HEK293 (cell line): Measurements from ENCODE around the gene NPTX1.

Experiments used
- CTCF ChIA-PET: fragments of 350-600 bp; formaldehyde crosslinking; extraction: SDS; loops from one replicate; lab custom pipeline; 2021; ENCODE audit warnings: antibody characterized with exemption; lab: Yijun Ruan, JAX
- POLR2A ChIA-PET: fragments of 300-600 bp; formaldehyde crosslinking; extraction: SDS; loops from one replicate; lab custom pipeline; 2020; ENCODE audit warnings: antibody characterized with exemption, inconsistent platforms; lab: Yijun Ruan, JAX
- H3K27ac ChIP-seq: fragments of 200-500 bp; sonication (Bioruptor generic); 2 replicates; pipeline ENCODE4 v1.5.1; 2014; ENCODE audit warnings: low read depth, low read length, control low read depth, inconsistent platforms; ENCODE audit errors: extremely low read depth
- H3K36me3 ChIP-seq, 2 experiments: fragments of 200-500 bp in 1 of 2; sonication (Bioruptor generic) in 1 of 2; 1 replicate in 1 of 2; 2 replicates in 1 of 2; pipeline ENCODE4 v1.5.1; 2014 to 2017; ENCODE audit warnings: inconsistent platforms in 2 of 2, low read length in 2 of 2; ENCODE audit not compliant: control insufficient read depth in 2 of 2, insufficient read depth in 1 of 2
- H3K4me1 ChIP-seq: fragments of 200-500 bp; sonication (Bioruptor generic); 2 replicates; pipeline ENCODE4 v1.5.1; 2014; ENCODE audit warnings: mild to moderate bottlenecking, low read length, inconsistent platforms; ENCODE audit not compliant: control insufficient read depth, insufficient read depth
- H3K4me3 ChIP-seq: 2 replicates; pipeline ENCODE4 v1.5.1; 2011; ENCODE audit warnings: low read depth, mild to moderate bottlenecking, control low read depth, low read length, moderate library complexity
- H3K9me3 ChIP-seq: fragments of 200-500 bp; sonication (Bioruptor generic); 2 replicates; pipeline ENCODE4 v1.5.1; 2014; ENCODE audit warnings: low read depth, low read length, inconsistent platforms; ENCODE audit not compliant: control insufficient read depth, insufficient read depth
- KLF1 ChIP-seq: fragments of 450-650 bp; formaldehyde crosslinking; IDR thresholded peaks from 2 replicates; pipeline ENCODE4 v1.5.1; 2016; ENCODE audit warnings: missing biosample characterization, missing genetic modification characterization
- KLF10 ChIP-seq: fragments of 450-650 bp; IDR thresholded peaks from 2 replicates; pipeline ENCODE4 v1.5.1; 2018; ENCODE audit warnings: missing biosample characterization, mild to moderate bottlenecking, missing genetic modification characterization
- ZBTB7A ChIP-seq: fragments of 450-650 bp; formaldehyde crosslinking; IDR thresholded peaks from 2 replicates; pipeline ENCODE4 v1.5.1; 2016; ENCODE audit warnings: low read depth, missing biosample characterization, missing genetic modification characterization
- ZEB2 ChIP-seq: fragments of 450-650 bp; formaldehyde crosslinking; IDR thresholded peaks from 2 replicates; pipeline ENCODE4 v1.5.1; 2016; ENCODE audit warnings: missing biosample characterization, missing genetic modification characterization
- ZNF114 ChIP-seq: fragments of 450-650 bp; formaldehyde crosslinking; IDR thresholded peaks from 2 replicates; pipeline ENCODE4 v1.5.0; 2017; ENCODE audit warnings: missing biosample characterization, missing genetic modification characterization
- ZNF121 ChIP-seq: fragments of 450-650 bp; formaldehyde crosslinking; IDR thresholded peaks from 2 replicates; pipeline ENCODE4 v1.5.1; 2016; ENCODE audit warnings: missing biosample characterization, missing genetic modification characterization
- ZNF146 ChIP-seq: fragments of 450-650 bp; formaldehyde crosslinking; IDR thresholded peaks from 2 replicates; pipeline ENCODE4 v1.5.1; 2016; ENCODE audit warnings: missing biosample characterization, missing genetic modification characterization
- ZNF239 ChIP-seq: fragments of 450-650 bp; formaldehyde crosslinking; IDR thresholded peaks from 2 replicates; pipeline ENCODE4 v1.5.1; 2016; ENCODE audit warnings: missing biosample characterization, missing genetic modification characterization
- ZNF37A ChIP-seq: fragments of 450-650 bp; IDR thresholded peaks from 2 replicates; pipeline ENCODE4 v1.5.1; 2018; ENCODE audit warnings: missing biosample characterization, missing genetic modification characterization
- ZNF473 ChIP-seq: fragments of 450-650 bp; formaldehyde crosslinking; IDR thresholded peaks from 2 replicates; pipeline ENCODE4 v1.5.1; 2017; ENCODE audit warnings: missing biosample characterization, missing genetic modification characterization
- ZNF48 ChIP-seq: fragments of 450-650 bp; formaldehyde crosslinking; IDR thresholded peaks from 2 replicates; pipeline ENCODE4 v1.5.1; 2016; ENCODE audit warnings: missing biosample characterization, missing genetic modification characterization
- ZNF501 ChIP-seq: fragments of 450-650 bp; formaldehyde crosslinking; IDR thresholded peaks from 2 replicates; pipeline ENCODE4 v1.5.1; 2016; ENCODE audit warnings: missing biosample characterization, missing genetic modification characterization
- ZNF510 ChIP-seq: fragments of 450-650 bp; formaldehyde crosslinking; IDR thresholded peaks from 2 replicates; pipeline ENCODE4 v1.5.1; 2018; ENCODE audit warnings: mild to moderate bottlenecking, missing genetic modification characterization, missing biosample characterization; ENCODE audit not compliant: insufficient replicate concordance
- ZNF624 ChIP-seq: fragments of 450-650 bp; formaldehyde crosslinking; IDR thresholded peaks from 2 replicates; pipeline ENCODE4 v1.5.1; 2017; ENCODE audit warnings: missing biosample characterization, missing genetic modification characterization
- ZNF707 ChIP-seq: fragments of 450-650 bp; formaldehyde crosslinking; IDR thresholded peaks from 2 replicates; pipeline ENCODE4 v1.5.1; 2016; ENCODE audit warnings: missing biosample characterization, missing genetic modification characterization
- ZNF792 ChIP-seq: fragments of 450-650 bp; formaldehyde crosslinking; IDR thresholded peaks from 2 replicates; pipeline ENCODE4 v1.5.1; 2016; ENCODE audit warnings: missing biosample characterization, missing genetic modification characterization
- TF ChIP-seq, protein P1 (sequence below): fragments of 450-650 bp; formaldehyde crosslinking; IDR thresholded peaks from 2 replicates; pipeline ENCODE4 v1.5.1; 2017; ENCODE audit warnings: missing biosample characterization, missing genetic modification characterization
- TF ChIP-seq, protein P2 (sequence below): fragments of 450-650 bp; formaldehyde crosslinking; IDR thresholded peaks from 2 replicates; pipeline ENCODE4 v1.5.1; 2016; ENCODE audit warnings: missing biosample characterization, missing genetic modification characterization, borderline replicate concordance

The NPTX1 gene

DNA sequence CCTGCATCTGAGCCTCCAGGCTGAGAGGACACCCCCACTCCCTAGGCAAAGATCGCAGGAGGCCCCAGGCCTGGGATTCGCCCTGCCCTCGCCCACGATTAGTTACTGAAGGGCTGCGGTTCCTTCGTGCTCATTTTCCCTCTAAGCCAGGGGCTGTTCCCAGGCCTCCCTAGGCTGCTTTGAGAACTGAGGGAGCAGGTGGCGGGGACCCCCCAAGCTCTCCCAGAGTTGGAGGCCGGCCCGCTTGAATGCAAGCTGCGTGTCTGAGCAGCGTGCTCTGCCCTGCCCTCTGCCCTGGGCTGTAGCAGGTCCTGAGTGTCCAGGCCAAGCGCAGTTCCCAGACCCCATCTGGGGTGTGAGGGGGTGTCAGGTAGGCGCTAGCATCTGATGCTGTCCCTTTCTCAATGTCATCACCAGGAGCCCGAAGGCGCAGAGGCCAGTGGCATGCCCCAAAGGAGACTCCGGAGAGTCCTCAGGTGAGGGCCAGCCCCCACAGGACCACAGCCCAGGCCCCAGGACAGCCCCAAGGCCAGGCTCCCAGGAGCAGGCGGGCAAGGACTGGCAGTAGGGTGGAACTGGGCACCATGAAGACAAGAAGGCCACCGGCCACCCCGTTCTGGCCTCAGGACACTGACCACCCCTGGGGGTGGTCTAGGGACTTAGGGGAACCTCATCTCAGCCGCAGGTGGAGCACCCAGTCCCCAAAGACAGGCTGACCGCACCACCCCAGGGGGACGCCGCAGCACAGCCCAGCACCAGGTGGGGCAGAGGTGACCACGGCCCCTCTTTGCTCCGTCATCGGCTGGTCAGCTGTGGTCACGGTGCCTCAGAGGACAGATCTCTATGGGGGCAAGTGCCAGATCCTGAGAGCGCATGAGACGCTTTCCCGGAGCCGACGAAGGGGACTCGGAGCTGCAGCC is 46.8 kb downstream of the NPTX1 start:
- no peaks in the 10 kb centered on the region for H3K4me1 ChIP-seq
- no peak for TF ChIP-seq ZNF624 (tag by site-specific recombination)
- TF ChIP-seq ZNF501 (tag by site-specific recombination): no peak
- TF ChIP-seq ZNF510 (tag by site-specific recombination): no peak
- no peak for TF ChIP-seq ZNF473 (tag by site-specific recombination)
- no peak for TF ChIP-seq ZNF48 (tag by site-specific recombination)
- TF ChIP-seq ZNF146 (tag by site-specific recombination): no peak
- TF ChIP-seq, all 188 proteins: peak for 0
- POLR2A ChIA-PET: no interaction called here
- H3K4me3 ChIP-seq: no peak overlapping the region
- H3K36me3 ChIP-seq: no peaks in the 10 kb centered on the region
- no peak overlapping the region for H3K27ac ChIP-seq
- H3K9me3 ChIP-seq: no peaks in the 10 kb centered on the region
- CTCF ChIA-PET: interaction anchor here (0.6 kb wide), 1 partner anchor 26 kb away, joined by 3 read pairs; no protein-coding TSS in a partner anchor

DNA sequence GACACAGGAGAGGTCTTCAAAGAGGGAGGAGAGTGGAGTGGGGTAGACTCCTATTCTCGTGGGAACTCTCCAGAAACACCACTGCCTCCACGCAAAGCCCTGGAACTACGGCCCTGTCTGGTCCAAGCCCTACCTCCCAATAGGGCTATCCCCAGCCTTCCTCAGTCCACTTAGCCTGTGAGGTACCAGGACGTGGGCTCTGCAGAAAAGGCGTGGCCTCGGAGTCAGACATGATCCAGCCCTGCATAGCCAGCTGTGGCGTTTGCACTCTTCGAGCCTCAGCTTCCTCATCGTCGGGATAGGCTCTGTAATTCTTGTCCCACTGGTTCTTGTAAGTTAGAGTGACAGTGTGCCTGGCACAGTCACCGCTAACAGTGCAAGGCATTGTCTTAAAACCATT is 47.6 kb downstream of the NPTX1 start:
- H3K4me1 ChIP-seq: no peaks in the 10 kb centered on the region
- H3K27ac ChIP-seq: no peak overlapping the region
- H3K36me3 ChIP-seq: no peaks in the 10 kb centered on the region
- CTCF ChIA-PET: interaction anchor here (0.7 to 2.5 kb wide), 4 partner anchors 10 to 550 kb away, joined by 3 to 15 read pairs (median 8); no protein-coding TSS in a partner anchor
- no peak overlapping the region for H3K4me3 ChIP-seq
- no peak for TF ChIP-seq KLF1 (tag by site-specific recombination)
- TF ChIP-seq, protein P1, sequence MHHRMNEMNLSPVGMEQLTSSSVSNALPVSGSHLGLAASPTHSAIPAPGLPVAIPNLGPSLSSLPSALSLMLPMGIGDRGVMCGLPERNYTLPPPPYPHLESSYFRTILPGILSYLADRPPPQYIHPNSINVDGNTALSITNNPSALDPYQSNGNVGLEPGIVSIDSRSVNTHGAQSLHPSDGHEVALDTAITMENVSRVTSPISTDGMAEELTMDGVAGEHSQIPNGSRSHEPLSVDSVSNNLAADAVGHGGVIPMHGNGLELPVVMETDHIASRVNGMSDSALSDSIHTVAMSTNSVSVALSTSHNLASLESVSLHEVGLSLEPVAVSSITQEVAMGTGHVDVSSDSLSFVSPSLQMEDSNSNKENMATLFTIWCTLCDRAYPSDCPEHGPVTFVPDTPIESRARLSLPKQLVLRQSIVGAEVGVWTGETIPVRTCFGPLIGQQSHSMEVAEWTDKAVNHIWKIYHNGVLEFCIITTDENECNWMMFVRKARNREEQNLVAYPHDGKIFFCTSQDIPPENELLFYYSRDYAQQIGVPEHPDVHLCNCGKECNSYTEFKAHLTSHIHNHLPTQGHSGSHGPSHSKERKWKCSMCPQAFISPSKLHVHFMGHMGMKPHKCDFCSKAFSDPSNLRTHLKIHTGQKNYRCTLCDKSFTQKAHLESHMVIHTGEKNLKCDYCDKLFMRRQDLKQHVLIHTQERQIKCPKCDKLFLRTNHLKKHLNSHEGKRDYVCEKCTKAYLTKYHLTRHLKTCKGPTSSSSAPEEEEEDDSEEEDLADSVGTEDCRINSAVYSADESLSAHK (tag by site-specific recombination): no peak
- TF ChIP-seq ZBTB7A (tag by site-specific recombination): no peak
- TF ChIP-seq ZEB2 (tag by site-specific recombination): no peak
- TF ChIP-seq ZNF707 (tag by site-specific recombination): no peak
- no peak for TF ChIP-seq ZNF37A (tag by site-specific recombination)
- TF ChIP-seq KLF10 (tag by site-specific recombination): no peak
- no peak for TF ChIP-seq ZNF792 (tag by site-specific recombination)
- TF ChIP-seq ZNF239 (tag by site-specific recombination): no peak
- TF ChIP-seq, protein P2, sequence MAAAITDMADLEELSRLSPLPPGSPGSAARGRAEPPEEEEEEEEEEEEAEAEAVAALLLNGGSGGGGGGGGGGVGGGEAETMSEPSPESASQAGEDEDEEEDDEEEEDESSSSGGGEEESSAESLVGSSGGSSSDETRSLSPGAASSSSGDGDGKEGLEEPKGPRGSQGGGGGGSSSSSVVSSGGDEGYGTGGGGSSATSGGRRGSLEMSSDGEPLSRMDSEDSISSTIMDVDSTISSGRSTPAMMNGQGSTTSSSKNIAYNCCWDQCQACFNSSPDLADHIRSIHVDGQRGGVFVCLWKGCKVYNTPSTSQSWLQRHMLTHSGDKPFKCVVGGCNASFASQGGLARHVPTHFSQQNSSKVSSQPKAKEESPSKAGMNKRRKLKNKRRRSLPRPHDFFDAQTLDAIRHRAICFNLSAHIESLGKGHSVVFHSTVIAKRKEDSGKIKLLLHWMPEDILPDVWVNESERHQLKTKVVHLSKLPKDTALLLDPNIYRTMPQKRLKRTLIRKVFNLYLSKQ (tag by site-specific recombination): no peak
- TF ChIP-seq ZNF114 (tag by site-specific recombination): no peak
- TF ChIP-seq ZNF473 (tag by site-specific recombination): no peak
- TF ChIP-seq ZNF121 (tag by site-specific recombination): no peak
- no peaks in the 10 kb centered on the region for H3K9me3 ChIP-seq
- POLR2A ChIA-PET: interaction anchor here (0.6 kb wide), 1 partner anchor 127 kb away, joined by 3 read pairs; no protein-coding TSS in a partner anchor
